ENCODE results near the gene RIN1. TPM values are rescaled to one million over a fixed set of nuclear protein-coding genes. Genes with fewer than 3 reads are reported as not detected.
A peak's percentile ranks its signal among the peaks of the same experiment; 100 is the strongest.

The RIN1 gene
- total RNA-seq, 1 donor from 2014 or later = 9.5 TPM

- Mint-ChIP-seq H3K27me3 (peaks cover 47% of the 10 kb centered on the region), H3K4me3 (peak within 1 kb of the TSS; percentile 93), H3K9me3 (no peaks in the 10 kb centered on the region), H3K27ac (peak within 1 kb of the TSS; percentile 98), H3K4me1 (ENCODE audit: unreplicated experiment) (peaks cover 18% of the 10 kb centered on the region), H3K36me3 (peaks cover 3% of the 10 kb centered on the region)
- no peak for DNase-seq (ENCODE audit: extremely low spot score, unreplicated experiment)
- TF ChIP-seq, protein P1, sequence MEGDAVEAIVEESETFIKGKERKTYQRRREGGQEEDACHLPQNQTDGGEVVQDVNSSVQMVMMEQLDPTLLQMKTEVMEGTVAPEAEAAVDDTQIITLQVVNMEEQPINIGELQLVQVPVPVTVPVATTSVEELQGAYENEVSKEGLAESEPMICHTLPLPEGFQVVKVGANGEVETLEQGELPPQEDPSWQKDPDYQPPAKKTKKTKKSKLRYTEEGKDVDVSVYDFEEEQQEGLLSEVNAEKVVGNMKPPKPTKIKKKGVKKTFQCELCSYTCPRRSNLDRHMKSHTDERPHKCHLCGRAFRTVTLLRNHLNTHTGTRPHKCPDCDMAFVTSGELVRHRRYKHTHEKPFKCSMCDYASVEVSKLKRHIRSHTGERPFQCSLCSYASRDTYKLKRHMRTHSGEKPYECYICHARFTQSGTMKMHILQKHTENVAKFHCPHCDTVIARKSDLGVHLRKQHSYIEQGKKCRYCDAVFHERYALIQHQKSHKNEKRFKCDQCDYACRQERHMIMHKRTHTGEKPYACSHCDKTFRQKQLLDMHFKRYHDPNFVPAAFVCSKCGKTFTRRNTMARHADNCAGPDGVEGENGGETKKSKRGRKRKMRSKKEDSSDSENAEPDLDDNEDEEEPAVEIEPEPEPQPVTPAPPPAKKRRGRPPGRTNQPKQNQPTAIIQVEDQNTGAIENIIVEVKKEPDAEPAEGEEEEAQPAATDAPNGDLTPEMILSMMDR (conservative IDR thresholded peaks at IDR 0.05) = no peak
Measured at GRCh38 chr11:66291706-66292542, 44.3 kb downstream of the RIN1 start, which contains the start of gene TMEM151A. TSS of gene TMEM151A (plus strand) at chr11:66291894. CDS start at chr11:66292014, 120 bp downstream.

DNA sequence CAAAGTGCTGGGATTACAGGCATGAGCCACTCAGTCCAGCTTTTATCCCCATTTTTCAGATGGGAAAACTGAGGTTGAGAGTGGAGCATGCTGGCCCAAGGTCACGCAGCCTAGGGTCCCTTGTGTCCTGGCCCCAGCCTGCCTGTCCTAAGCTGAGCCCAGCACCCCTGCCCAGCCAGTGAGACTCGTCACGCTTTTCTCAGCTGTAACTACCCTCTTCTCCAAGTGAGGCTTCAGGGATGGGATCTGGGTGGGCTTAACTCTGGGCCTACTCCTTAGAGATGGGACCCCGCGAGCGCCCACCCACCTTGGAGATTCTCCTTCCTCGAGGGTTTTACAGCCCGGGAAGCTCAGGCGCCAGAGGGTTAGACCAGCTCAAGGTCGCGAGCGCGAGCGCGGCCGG, 44.9 kb downstream of the RIN1 start:
- TF ChIP-seq, protein P1 (conservative IDR thresholded peaks at IDR 0.05) = no peak
- Mint-ChIP-seq H3K36me3 (peaks cover 3% of the 10 kb centered on the region), H3K27ac (no peak overlapping the region), H3K9me3 (no peaks in the 10 kb centered on the region), H3K27me3 (peaks cover 45% of the 10 kb centered on the region), H3K4me1 (ENCODE audit: unreplicated experiment) (peaks cover 18% of the 10 kb centered on the region), H3K4me3 (peak overlapping the region; percentile 93)
- DNase-seq (ENCODE audit: extremely low spot score, unreplicated experiment) = no peak

DNA sequence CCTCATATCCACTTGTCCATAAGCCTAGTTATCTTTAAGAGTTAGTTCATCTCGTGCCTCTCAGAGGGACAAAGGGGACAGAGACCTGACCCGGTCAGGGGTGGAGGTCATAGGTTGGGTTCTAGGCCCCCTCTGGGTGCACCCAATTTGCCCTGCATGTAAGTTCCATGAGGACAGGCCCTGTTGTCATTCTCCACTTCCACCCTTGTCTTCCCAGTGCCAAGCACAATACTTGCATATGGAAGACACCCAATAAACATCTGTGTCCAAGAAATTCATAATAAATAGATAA, 46.0 kb downstream of the RIN1 start:
- Mint-ChIP-seq H3K4me3 (peak overlapping the region; percentile 93), H3K36me3 (peaks cover 3% of the 10 kb centered on the region), H3K27ac (peak overlapping the region; percentile 98), H3K4me1 (ENCODE audit: unreplicated experiment) (peaks cover 18% of the 10 kb centered on the region), H3K27me3 (peaks cover 43% of the 10 kb centered on the region), H3K9me3 (no peaks in the 10 kb centered on the region)
- TF ChIP-seq, protein P1 (conservative IDR thresholded peaks at IDR 0.05) = no peak
- no peak for DNase-seq (ENCODE audit: extremely low spot score, unreplicated experiment)

DNA sequence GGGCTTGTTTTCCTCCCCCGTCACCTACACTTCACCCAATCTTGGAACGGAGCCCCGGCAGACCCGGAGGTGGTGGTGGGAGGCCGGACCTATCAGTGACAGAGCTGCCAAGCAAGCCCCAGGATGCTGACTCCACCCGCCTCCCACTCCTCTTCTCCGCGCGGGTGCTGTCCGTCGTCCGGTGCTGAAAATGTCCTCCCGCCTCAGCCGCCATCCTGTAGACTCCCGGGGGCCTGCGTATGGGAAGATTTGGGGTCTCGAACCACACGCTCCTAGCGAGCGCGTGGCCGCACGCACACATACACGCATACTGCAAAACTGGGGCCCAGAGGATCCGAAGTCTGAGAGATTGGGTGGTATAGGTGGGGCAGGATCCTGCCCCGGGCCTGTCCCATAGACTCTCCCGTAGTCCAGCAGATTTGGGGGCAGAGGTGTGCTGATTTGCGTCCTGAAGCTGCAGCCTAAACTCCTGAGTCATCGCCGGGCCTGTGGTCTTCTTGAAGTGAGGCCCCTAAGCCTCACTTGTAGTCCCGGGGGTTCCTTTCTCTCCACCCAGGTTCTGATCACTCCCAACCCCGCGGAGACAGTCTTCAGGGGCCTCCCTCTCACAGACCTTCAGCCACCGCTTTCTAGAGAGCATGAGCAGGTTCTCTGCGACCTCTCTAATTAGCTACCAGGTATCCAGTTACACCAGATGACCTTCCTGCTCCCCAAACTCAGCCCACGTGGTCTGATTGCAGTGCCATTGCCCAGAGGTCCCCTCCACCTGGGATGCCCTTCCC, 46.5 kb downstream of the RIN1 start:
- no peaks in the 10 kb centered on the region for H3K9me3 Mint-ChIP-seq
- peaks cover 3% of the 10 kb centered on the region for H3K36me3 Mint-ChIP-seq
- H3K4me1 Mint-ChIP-seq (ENCODE audit: unreplicated experiment) = peaks cover 18% of the 10 kb centered on the region
- H3K27ac Mint-ChIP-seq = peak overlapping the region; percentile 98
- H3K27me3 Mint-ChIP-seq = peaks cover 43% of the 10 kb centered on the region
- peak overlapping the region; percentile 93 for H3K4me3 Mint-ChIP-seq
- DNase-seq (ENCODE audit: extremely low spot score, unreplicated experiment) = peak; percentile 90
- TF ChIP-seq, protein P1 (conservative IDR thresholded peaks at IDR 0.05) = no peak

DNA sequence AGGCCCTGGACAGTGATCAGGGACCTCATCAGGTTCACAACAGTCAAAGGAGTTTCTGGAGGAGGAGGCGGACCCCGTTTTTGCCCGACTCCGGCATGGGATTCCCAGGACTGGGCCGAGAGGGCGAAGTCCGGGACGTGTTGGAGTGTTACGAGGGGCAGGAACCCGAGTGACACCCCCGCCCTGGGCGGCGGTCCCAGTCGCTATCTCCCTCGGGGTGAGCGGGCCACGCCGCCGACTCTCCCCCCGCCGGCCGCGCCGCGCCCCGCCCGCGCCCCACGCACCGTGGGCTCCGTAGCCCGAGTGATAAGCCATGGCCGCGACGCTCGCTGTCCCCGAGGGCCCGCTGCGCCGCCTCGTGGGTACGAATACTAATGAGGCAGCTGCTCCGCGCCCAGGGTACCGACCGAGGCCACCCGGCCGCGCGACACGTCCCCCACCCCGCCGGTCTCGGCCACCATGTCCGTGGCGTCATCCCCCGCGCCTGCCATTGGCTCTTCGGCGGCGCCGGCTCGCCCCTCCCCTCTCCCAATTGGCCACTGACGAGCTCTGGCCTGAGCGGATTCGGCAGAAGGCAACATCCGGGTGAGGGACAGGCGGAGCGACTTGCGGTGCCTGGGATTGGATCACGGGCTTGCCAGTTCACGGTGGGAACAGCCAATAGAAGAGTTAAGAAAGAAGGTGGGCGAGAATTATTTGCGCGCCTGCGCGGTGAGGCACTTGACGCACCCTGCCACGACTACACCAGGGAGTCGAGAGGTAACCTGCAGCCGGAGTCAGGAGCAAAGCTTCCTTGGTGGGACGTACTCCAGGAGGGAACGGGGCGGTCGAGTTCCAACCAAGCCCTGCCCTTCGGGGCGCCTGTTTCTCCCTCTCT, 47.3 kb downstream of the RIN1 start, which contains the start of gene YIF1A:
Gene YIF1A (minus strand): TSS at position 473 of the 877 bp plus-strand sequence. CDS start 158 bp downstream, at position 315.
- Mint-ChIP-seq H3K9me3 (no peaks in the 10 kb centered on the region), H3K27me3 (peaks cover 41% of the 10 kb centered on the region), H3K36me3 (peaks cover 3% of the 10 kb centered on the region), H3K27ac (peak within 1 kb of the TSS; percentile 98), H3K4me1 (ENCODE audit: unreplicated experiment) (peaks cover 18% of the 10 kb centered on the region), H3K4me3 (peak within 1 kb of the TSS; percentile 96)
- DNase-seq (ENCODE audit: extremely low spot score, unreplicated experiment) = peak; percentile 98
- TF ChIP-seq, protein P1 (conservative IDR thresholded peaks at IDR 0.05) = peak; percentile 38
